CD4-positive, alpha-beta T cell treated with Interferon alpha-2 for 1 hour (primary cell): ENCODE measurements around the gene SCAMP4.
"Not testable (repeated sequence)": the region's sequence is repeated elsewhere in the genome, so short reads cannot be mapped to it uniquely, and the experiment has no call there.

Experiments used
- DNase-seq, 2 donors: peaks; one replicate each; pipeline ENCODE4 v3.0.0-alpha.2; 2020 to 2022

Gene SCAMP4

DNA sequence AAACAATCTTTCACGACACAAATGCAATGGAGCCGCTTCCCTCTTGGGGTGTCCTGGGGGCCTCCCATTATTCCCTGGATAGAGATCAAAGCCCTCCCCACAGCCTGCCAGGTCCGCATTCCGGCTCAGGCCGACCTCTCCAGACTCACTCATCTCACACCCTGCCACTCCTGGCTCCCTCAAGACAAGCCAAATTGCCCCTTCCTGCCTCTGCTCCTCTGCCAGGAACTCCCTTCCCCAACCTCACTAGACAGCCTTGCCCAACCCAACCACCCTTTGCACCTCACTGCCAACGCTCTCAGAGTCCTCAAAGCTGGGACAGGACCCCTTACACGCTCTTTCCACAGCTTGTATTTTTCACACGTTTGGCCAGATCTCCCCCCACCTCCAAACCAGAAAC lies 21.4 kb upstream of the SCAMP4 start:
- DNase-seq, result peak in 1 of 2 donors; percentile 45

DNA sequence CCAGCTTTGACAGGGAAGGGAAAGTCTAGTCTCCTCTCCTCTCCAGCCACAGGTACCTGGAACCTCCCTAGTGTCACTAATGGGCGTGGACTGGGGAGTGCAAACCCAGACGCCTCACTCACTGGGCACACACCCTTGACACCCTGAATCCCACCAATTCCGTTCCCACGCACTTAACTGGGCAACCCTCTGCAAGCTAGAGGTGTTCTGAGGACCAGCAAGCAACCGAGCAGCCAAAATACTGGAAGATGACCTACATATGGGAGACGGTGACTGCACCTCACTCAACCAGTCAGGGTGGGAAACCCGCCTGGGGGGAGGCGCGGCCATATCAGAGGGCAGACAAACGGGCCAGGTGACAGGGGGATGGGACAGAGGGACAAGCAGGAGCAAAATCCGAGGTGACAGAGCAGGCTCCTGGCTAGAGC lies 20.9 kb upstream of the SCAMP4 start:
- peak; percentile 40 to 67 for DNase-seq

- DNase-seq, result no peak
Observed at GRCh38 chr19:1884719-1885334, 20.4 kb upstream of the SCAMP4 start.

DNA sequence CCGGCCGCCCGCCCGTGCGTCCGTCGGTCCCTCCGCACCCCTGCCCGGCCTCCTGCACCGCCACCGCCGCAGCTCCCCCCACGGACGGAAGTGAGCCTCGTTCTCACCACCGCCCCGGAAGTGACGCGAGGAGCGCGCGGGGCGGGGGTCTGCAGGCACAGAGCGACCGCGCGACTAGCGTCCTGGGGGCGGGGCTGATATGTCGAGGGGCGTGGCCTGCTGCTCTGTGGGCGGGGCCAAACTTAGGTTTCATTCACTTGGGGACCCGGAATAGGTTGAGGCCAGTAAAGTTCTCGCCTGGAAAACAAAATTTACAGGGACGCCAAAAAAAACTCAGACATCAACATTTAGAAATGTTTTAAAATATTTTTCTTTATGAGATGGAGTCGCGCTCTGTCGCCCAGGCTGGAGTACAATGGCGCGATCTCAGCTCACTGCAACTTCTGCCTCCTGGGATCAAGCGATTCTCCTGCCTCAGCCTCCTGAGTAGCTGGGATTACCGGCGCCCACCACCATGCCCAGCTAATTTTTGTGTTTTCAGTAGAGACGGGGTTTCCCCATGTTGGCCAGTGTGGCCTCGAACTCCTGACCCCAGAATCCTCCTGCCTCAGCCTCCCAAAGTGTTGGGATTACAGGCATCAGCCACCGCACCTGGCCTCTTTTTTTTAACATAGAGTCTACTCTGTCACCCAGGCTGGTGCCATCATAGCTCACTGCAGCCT lies 19.6 kb upstream of the SCAMP4 start, which contains the start of gene ABHD17A:
Gene ABHD17A (minus strand): TSS at position 99 of the 722 bp plus-strand sequence. CDS start 3,930 bp downstream, outside the sequence.
- peak; percentile 95 to 96 for DNase-seq

GRCh38 chr19:1886360-1886759 lies 18.8 kb upstream of the SCAMP4 start:
- not testable (repeated sequence) for DNase-seq

DNA sequence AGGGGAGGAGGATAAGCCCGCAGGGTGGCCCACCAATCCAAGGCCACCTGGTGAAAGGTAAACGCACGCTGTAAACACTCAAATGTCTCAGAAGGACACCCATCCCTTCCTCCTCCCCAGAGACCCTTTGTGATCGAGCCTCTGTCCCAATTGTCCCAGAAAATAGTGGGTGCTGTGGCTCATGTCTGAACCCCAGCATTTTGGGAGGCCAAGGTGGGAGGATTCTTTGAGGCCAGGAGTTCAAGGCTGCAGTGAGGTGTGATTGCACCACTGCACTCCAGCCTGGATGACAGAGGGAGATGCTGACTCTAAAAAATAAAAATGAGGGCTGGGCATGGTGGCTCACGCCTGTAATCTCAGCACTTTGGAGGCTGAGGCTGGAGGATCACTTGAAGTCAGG lies 16.8 kb upstream of the SCAMP4 start:
- no peak for DNase-seq

GRCh38 chr19:1889907-1890306 lies 15.3 kb upstream of the SCAMP4 start:
- no peak for DNase-seq

GRCh38 chr19:1893791-1894190 lies 11.4 kb upstream of the SCAMP4 start:
- DNase-seq, result no peak

DNA sequence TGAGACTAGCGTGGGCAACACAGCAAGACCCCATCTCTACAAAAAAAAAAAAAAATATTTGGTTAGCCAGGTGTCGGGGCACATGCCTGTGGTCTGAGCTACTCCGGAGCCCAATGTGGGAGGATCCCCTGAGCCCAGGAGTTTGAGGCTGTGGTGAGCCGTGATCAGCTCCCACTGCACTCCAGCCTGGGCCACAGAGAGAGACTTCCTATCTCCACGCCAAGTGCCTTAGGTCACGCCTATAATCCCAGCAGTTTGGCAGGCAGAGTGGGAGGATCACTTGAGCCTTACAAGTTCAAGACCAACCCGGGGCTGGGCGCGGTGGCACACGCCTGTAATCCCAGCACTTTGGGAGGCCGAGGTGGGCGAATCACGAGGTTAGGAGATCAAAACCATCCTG lies 8.7 kb upstream of the SCAMP4 start:
- no peak for DNase-seq

GRCh38 chr19:1901940-1902404 lies 3.2 kb upstream of the SCAMP4 start:
- peak in 1 of 2 donors; percentile 74 for DNase-seq

DNA sequence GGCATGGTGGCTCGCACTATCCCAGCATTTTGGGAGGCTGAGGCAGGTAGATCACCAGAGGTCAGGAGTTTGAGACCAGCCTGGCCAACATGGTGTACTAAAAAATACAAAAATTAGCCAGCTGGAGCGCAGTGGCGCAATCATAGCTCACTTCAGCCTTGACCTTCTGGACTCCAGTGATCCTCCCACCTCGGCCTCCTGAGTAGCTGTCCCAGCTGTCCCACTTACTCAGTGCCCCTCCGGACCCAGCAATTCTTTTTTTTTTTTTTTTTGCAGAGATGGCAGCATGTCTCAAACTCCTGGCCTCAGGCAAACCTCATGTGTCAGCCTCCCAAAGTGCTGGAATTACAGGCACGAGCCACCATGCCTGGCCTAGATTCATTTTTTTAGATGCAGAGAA lies 2.3 kb upstream of the SCAMP4 start:
- no peak for DNase-seq

DNA sequence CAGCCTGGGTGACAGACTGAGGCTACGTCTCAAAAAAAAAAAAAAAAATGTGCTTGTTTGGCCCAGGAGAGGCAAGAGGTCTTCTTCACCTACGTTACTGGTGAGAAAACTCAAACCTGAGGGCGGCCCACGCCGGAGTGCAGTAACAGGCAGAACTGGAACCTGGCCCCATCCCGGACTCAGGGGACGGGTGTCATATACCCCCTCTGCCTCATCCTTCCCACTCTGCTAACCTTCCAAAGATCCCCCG lies 414 bp upstream of the SCAMP4 start:
- DNase-seq, result no peak

DNA sequence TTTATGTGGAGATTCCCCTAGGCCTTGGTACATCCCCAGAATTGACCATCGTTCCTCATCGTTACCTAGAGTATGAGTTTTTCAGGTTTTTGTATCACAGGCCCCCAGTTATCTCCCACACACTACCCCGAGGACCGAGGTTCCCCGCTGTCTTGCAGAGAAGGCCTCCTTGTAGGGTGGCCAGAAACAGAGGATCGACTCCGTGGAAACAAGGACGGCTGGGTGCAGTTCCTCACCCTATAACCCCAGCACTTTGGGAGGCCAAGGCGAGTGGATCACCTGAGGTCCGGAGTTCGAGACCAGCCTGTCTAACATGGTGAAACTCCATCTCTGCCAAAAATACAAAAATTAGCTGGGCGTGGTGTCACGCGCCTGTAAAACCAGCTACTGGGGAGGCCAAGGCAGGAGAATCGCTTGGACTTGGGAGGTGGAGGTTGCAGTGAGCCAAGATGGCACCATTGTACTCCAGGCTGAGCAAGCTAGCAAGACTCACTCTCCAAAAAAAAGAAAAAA lies 720 bp downstream of the SCAMP4 start:
- no peak for DNase-seq

DNA sequence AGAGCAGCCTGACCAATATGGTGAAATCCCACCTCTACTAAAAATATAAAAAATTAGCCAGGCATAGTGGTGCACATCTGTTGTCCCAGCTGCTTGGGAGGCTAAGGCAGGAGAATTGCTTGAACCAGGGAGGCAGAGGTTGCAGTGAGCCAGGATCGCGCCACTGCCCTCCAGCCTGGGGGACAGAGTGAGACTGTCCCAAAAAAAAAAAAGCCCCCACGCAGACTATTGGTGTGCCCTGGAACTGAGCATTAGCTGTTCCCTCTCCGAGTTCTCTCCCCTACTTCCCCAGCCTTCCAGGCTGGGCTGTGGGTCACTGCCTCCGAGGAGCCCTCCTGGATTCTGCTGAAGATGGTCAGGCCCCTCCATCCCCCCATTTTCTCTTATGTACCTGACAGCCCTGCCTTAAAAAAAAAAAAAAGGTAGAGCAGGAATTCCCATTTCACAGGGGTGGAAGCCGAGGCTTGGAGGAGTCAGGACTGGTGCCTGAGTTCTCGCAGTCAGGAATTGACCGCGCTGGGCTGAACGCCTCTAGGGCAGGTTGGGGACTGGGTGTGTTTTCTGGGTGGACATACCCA lies 1.9 kb downstream of the SCAMP4 start:
- no peak for DNase-seq

DNA sequence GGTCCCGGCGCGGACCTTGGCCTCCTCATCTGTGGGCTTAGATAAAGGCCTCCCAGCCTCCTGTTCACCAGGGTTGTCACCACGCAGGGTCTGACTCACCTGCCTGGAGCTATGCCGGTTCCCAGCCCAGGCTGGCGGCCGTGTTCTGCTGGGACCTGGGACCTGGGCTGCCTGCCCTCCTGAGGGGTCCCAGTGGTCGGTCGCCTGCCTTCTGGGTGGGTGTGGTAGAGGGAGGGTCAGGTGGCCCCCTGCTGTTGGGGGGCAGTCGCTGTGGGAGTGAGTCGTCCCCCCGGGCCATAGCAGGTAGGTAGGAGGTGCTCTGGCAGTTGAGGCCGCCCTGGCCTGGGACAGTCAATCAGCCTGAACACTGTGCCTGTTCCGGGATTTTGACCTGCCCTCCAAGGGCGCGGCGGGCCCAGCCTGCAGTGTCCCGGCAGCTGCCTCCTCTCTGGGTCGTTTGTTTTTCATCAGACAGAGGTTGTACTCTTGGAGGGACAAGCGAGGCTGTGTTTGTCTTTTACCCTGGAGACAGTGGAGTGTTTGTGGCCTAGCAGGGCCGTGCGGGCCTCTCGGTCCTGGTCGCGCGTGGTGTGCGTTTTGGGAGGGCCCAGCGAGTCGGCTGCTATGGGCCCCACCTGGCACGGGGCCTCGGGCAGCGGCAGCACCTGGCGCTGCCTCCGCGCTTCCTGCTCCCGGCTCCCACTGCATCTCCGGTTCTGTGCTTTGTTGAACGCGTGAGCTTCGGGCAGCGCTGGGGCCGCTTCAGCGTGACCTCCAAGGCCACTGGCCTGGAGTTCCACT lies 2.6 kb downstream of the SCAMP4 start:
- no peak for DNase-seq

- DNase-seq, result no peak
Observed at GRCh38 chr19:1908364-1908678, 3.1 kb downstream of the SCAMP4 start.

DNA sequence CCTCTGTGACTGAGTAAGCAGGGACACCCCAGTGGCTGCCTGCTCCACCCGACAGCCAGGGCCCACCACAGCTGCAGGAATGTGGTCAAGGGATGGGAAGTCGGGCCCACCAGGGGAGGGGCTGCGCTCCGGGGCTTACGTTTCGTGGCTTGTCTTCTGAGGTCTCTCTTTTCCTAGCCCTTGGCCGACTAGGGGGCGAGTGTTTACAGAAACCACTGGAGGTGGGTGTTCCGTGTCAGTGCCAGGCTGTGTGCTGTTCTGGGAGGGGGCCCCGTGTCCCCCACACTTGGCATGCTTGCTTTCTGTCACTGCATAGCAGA lies 4.5 kb downstream of the SCAMP4 start:
- DNase-seq, result no peak

DNA sequence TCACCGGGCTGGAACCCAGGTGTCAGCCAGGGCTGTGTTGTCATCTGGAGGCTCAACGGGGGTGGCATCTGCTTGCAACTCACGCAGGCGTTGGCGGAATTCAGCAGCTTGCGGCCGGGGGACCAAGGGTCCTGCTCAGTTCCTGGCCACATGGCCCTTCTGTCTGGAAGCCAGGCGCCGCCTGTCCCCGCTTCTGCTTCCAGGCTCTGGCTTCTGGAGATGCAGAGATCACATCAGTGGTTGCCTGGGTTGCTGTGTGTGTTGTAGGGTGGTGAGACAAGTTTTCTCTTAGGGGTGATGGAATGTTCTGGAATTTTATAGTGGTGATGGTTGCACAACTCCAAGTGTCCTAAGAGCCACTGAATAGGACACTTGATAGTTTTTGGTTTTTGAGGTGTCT lies 5.0 kb downstream of the SCAMP4 start:
- no peak for DNase-seq

DNA sequence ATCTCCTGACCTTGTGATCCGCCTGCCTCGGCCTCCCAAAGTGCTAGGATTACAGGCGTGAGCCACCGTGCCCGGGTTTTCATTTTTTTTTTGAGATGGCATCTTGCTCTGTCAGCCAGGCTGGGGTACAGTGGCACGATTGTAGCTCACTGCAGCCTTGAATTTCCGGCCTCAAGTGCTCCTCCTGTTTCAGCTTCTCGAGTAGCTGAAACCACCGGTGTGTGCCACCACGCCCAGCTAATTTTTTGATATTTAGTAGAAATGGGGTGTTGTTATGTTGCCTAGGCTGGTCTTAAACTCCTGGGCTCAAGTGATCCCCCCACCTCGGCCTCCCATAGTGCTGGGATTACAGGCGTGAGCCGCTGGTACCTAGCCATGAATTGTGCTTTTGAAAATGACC lies 5.9 kb downstream of the SCAMP4 start:
- DNase-seq, result no peak

DNA sequence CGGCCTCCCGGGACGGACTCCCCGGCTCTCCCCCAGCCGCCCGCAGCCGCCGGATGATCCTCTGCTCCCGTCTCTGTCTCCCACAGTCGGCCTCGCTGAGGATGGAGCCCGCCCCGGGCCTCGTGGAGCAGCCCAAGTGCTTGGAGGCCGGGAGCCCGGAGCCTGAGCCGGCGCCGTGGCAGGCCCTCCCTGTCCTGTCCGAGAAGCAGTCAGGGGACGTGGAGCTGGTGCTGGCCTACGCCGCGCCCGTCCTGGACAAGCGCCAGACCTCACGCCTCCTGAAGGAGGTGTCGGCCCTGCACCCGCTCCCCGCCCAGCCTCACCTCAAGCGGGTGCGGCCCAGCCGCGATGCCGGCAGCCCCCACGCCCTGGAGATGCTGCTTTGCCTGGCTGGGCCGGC lies 6.8 kb downstream of the SCAMP4 start:
- DNase-seq, result no peak

DNA sequence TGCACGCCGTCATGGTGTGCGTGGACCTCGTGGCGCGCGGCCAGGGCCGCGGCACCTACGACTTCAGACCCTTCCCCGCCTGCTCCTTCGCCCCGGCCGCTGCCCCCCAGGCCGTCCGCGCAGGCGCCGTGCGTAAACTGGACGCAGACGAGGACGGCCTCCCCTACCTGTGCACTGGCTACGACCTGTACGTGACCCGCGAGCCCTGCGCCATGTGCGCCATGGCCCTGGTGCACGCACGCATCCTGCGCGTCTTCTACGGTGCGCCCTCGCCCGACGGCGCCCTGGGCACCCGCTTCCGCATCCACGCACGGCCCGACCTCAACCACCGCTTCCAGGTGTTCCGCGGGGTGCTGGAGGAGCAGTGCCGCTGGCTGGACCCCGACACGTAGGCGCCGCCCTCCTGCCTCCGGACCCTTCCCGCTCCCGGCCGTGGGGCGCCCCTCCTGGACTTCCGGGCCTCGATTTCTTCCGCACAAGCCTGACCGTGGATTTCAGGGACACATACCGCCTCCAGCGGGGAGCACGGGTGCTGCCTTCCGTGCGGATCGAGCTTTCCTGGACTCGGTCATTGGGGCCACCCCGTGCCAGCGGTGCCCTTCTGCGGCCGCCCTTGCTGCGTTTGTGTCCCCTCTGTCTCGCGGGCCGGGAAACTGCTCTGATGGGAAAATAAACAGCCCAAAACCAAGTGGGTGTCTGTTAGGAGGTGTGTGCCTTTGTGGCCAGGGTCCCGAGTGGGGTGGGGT lies 7.7 kb downstream of the SCAMP4 start:
- no peak for DNase-seq

DNA sequence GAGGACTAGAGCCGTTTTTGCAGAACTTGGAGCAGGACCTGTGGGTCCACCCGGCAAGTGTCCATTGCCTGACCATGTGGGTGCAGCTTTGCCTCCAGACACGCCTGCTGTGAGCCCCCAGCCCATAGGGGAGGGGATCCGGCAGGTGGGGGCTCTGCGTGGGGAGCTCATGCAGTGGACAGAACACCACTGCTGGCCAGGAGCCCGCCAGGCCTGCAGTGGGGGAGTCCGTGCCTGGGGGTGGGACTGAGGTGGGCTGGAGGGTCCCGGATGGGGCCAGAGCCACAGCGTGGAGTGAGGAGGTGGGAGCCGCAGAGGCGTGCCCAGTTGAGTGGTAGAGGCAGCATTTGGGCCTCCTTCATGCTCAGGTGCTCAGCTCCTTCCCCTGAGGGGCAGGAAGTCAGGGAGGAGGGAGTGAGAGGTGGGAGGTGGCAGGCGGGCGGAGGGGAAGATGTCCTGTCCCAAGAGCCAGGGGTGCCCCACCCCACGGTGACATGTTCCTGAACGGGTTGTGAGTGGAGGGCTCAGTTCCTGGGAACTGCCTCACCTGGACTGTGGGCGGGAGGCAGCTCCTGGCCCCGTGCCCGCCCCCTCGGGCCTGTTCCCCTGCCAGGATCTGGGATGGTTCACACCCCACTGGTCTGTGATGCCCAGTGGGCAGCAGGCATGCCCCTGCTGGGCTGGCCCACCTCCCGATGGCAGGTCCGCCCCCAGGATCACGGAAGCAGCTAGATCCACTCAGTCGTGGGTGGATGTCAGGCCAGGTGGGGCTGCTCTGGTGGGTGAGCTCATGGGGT lies 8.8 kb downstream of the SCAMP4 start:
- no peak for DNase-seq
